GM21390 (cell line): ENCODE data around the gene GLIS2.

Experiments used
- ATAC-seq: cut with Tn5 transposase; IDR thresholded peaks from one replicate; pipeline ENCODE4 v1.9.1; 2021; ENCODE audit not compliant: unreplicated experiment

Gene GLIS2

GRCh38 chr16:4350365-4350786 lies 34.5 kb downstream of the GLIS2 start:
- peak; percentile 17 for ATAC-seq

GRCh38 chr16:4350787-4351659 lies 35.2 kb downstream of the GLIS2 start, which contains the start of gene PAM16:
PAM16 (minus strand) TSS chr16:4351321; CDS start chr16:4351234, 87 bp downstream.
- ATAC-seq = peak; percentile 83

- no peak for ATAC-seq
Observed at GRCh38 chr16:4351880-4352279, 36.0 kb downstream of the GLIS2 start.

GRCh38 chr16:4352843-4353242 lies 37.0 kb downstream of the GLIS2 start:
- no peak for ATAC-seq

GRCh38 chr16:4353675-4354074 lies 37.8 kb downstream of the GLIS2 start:
- ATAC-seq = no peak

GRCh38 chr16:4354512-4355409 lies 38.9 kb downstream of the GLIS2 start:
- ATAC-seq = no peak

GRCh38 chr16:4356820-4357219 lies 41.0 kb downstream of the GLIS2 start:
- ATAC-seq = no peak

- no peak for ATAC-seq
Observed at GRCh38 chr16:4358236-4358635, 42.4 kb downstream of the GLIS2 start.

GRCh38 chr16:4358831-4359561 lies 43.1 kb downstream of the GLIS2 start:
- no peak for ATAC-seq

- no peak for ATAC-seq
Observed at GRCh38 chr16:4359914-4360313, 44.0 kb downstream of the GLIS2 start.

- ATAC-seq = no peak
Observed at GRCh38 chr16:4360538-4361021, 44.7 kb downstream of the GLIS2 start.

- ATAC-seq = no peak
Observed at GRCh38 chr16:4361033-4361943, 45.4 kb downstream of the GLIS2 start.

GRCh38 chr16:4361944-4362311 lies 46.1 kb downstream of the GLIS2 start:
- ATAC-seq = no peak

- no peak for ATAC-seq
Observed at GRCh38 chr16:4362476-4363135, 46.7 kb downstream of the GLIS2 start.

GRCh38 chr16:4364196-4365013 lies 48.5 kb downstream of the GLIS2 start:
- no peak for ATAC-seq

GRCh38 chr16:4365014-4365406 lies 49.1 kb downstream of the GLIS2 start:
- no peak for ATAC-seq

GRCh38 chr16:4365615-4366014 lies 49.7 kb downstream of the GLIS2 start:
- ATAC-seq = no peak

GRCh38 chr16:4366016-4366415 lies 50.1 kb downstream of the GLIS2 start:
- ATAC-seq = no peak
